Stimulated activated CD8-positive, alpha-beta memory T cell treated with anti-CD3 and anti-CD28 coated beads, Interleukin-12 subunit alpha, Interleukin-12 subunit beta, amount 100 ng/mL, for 24 hours (primary cell): ENCODE data around the gene RAB27A.
"Not testable (repeated sequence)": the region's sequence is repeated elsewhere in the genome, so short reads cannot be mapped to it uniquely, and the experiment has no call there.

ENCODE experiments used
- DNase-seq: peaks from one replicate; pipeline ENCODE4 v3.0.0-alpha.2; 2020; ENCODE audit errors: extremely low read depth

Gene RAB27A

DNA sequence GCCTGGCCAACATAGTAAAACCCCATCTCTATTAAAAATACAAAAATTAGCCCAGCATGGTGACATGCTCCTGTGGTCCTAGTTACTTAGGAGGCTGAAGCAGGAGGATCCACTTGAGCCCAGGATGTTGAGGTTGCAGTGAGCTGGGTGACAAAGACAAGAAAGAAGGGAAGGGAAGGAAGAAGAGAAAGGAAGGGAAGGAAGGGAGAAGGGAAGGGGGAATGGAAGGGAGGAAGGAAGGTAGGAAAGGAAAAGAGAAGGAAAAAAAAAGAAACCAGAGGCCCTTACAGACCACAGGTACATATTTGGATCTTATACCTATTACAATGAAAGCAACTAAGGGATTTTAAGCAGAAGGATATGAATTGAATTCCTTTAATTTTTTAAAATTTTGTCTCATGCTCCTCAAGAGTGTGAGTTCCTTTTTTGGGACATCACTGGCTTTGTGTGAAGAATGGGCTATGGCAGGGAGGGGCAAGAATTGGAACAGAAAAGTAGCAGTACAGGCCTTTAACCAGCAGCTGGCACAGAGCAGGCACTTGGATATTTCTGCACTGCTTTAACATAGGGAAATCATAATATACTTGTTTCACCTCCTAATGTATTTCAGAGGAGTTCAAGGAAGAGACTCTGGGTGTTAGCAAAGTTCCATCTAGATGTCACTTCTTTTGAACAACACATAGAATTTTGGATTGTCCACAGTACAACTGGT lies 7.9 kb downstream of the RAB27A start:
- no peak for DNase-seq

DNA sequence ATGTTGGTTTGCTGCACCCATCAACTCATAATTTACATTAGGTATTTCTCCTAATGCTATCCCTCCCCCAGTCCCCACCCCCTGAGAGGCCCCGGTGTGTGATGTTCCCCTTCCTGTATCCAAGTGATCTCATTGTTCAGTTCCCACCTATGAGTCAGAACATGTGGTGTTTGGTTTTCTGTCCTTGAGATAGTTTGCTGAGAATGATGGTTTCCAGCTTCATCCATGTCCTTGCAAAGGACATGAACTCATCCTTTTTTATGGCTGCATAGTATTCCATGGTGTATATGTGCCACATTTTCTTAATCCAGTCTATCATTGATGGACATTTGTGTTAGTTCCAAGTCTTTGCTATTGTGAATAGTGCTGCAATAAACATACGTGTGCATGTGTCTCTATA lies 9.0 kb downstream of the RAB27A start:
- not testable (repeated sequence) for DNase-seq

DNA sequence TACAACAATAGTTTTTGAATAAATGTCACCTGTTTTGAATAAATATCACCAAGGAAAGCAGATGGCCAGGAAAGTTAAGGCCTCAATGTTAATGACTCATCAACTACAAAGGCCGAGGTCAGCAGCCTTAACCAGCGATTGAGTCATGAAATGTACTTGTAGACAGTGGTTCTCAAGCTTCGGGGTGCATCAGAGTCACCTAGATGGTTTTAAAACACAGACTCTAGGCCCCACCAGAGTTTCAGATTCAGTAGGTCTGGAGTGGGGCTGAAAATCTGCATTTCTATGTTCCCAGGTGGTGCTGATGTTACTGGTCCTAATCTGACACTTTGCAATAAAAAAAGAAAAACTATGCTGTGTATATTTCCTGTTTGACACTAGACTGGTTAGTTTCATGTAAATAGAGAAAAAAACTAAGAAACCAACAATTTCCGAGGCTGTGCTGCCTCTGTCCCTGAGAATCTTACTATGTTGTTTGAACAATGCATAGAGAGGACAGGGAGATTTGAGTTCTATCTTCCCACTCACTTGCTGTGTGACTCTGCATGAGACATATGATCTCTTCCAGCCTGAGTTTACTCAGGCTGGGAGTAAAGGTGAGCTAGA lies 9.8 kb downstream of the RAB27A start:
- DNase-seq, result no peak

DNA sequence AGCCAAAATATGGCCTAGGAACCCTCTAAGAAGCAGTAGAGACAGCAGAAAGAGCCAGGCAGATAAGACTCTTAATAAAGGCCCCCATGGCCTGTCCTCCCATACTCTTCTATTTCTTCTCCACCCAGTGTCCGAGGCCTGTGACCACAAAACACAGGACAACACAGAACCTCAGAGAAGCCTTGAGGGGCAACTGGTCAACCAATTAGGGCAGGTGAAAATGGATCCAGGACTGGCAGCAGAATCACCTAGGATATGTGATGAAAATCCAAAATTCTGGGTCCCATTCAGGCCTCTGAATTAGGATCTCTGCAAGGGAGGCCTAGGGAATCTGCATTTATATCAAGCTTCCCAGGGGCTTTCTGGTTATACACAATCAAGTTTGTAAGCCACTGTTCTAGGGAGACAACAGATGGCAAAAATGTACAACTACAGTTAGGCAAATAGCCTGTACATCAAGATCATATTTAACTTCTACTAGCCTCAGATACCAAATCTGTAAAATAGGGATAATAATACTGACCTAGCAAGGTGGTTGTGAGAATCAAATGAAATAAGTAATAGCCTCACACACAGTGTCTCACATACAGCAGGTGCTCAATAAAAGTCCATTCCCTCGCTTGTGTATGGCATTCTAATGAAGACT lies 10.4 kb downstream of the RAB27A start:
- no peak for DNase-seq

DNA sequence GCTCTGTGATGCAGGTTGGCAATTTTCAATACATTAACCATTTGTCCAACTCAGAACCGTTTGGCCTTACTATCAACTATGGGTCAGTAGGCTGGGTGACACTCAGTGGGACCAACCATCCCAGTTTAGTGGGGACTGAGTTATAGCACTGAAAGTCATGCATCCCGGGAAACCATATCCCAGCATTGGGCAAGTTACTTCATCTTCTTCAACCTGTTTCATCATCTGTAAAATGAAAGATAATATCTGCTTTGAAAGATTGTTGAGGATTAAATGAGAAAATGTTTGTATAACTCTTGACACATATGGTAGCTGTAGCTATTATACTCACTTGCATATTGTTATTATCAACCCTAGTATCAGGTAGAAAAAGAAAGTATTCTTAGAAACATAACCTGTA lies 11.9 kb downstream of the RAB27A start:
- no peak for DNase-seq

DNA sequence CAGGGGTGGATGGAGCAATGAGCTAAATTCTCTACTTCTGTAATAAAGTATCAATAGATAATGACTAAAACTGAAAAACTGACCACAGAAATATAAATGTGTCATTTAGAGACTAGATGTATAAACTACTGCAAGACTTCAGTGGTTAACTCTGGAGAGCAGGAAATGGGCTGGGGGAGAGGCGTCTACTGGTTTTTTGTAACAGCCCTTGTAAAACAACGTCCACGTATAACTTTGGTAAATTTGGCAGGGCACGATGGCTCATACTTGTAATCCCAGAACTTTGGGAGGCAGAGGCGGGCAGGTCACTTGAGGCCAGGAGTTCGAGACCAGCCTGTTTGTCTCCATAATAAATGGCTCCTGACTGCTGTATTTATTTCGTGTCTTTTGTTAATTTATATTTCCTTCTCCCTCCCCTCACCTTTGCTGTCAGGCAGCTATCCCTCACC lies 12.5 kb downstream of the RAB27A start:
- no peak for DNase-seq

DNA sequence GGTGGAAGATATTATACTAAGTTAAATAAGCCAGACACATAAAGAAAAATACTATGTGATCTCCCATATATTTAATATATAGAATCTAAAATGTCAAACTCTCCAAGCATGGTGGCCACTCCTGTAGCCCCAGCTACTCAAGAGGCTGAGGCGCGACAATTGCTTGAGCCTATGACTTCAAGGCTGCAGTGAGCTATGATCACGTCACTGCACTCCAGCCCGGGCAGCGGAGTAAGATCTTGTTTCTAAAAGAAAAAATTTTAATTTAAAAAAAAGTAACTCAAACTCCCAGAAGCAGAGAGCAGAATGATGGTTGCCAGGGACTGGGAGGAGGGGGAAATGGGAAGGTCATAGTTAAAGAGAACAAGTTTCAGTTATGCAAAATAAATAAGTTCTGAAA lies 13.3 kb downstream of the RAB27A start:
- no peak for DNase-seq

DNA sequence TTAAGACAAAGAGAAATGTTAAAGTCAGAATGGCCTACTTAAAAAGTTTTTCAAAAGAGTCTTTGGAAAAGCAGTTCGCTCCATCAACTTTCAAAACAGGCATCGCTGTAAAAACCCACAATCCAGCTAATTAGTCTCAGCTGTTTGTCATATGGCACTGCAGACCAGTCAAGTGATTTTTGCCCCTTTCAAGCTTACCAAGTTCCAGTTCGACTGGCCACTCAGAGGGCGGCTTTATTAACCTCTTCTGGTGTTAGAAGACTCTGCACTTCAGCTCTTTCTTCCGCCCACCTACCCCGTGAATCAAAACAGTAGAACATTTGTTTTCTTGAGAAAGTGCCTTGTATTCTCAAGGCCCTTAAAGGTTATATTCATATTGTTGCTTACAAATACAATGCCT lies 19.3 kb downstream of the RAB27A start:
- DNase-seq, result no peak

DNA sequence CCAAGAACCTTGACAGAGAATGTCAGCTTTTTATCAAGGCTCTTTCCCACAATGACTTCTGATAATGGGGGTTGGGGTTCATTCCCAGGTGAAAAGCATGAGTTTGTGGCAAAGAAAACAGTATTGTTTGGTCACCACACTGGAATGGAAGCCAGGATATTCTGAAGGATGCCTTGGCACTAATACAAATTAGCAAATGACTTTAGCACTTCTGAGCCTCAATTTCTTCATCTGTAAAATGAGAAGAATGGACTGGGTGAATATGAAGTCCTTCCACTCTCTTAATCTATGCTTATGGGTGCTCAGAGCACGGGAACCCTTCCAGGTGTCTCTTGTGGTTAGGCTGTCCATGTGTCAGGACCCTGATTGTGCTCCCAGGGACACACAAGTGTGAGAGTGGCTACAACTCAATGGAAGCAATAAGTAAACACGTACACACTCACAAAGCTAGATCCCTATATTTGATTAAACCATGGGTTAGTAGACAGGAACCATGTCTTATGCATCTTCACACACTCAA lies 21.4 kb downstream of the RAB27A start:
- DNase-seq, result no peak

DNA sequence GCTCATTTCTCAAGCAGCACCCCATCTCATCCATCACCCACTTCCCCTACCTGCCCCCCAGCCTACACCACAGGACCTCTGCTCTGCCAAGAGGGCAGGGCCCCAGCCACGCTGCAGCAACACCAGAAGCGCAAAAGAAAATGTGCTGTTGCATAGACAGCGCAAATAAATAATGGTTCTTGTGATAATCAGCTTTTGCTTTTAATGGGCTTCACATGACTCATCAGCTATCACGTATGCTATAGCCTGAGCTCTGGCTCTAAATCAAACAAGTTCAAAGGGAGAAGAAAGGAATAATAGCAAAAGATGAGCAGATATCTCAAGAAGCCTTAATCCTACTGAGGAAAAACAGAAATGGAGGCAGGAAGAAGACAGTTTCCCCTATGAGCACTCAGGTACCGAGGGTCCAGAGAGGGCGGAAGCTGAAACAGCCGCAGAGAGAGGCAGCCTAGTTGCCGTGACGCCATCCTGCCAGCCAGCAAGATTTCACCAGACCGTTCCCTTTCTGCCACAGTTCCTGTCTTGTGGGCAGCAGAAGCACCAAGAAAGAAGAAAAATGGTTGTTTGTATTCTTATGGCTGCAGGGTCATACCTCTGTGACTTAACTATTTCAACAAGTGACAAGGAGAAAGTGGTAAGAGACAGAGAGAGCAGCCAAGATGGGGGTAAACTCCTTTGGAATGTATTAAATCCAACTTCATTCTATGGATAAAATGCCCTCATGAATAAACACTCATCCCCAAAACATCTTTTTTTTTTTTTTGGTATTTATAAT lies 22.0 kb downstream of the RAB27A start:
- DNase-seq, result no peak

DNA sequence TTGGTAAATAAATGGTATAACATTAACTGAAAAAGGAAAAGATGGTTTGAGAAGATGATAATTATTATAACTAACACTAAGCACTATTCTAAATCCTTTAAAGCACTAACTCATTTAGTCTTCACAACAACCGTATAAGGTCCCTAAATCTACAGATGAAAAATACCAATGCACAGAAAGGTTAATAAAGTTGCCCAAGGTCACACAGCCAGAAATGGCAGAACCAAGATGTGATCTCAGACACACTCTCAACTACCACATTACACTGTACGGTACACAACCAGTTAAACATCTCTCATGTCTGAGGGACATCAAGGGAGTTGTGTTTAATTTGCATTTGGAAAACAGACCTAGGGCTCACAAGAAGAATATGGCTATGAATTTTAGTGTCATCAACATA lies 23.1 kb downstream of the RAB27A start:
- no peak for DNase-seq

DNA sequence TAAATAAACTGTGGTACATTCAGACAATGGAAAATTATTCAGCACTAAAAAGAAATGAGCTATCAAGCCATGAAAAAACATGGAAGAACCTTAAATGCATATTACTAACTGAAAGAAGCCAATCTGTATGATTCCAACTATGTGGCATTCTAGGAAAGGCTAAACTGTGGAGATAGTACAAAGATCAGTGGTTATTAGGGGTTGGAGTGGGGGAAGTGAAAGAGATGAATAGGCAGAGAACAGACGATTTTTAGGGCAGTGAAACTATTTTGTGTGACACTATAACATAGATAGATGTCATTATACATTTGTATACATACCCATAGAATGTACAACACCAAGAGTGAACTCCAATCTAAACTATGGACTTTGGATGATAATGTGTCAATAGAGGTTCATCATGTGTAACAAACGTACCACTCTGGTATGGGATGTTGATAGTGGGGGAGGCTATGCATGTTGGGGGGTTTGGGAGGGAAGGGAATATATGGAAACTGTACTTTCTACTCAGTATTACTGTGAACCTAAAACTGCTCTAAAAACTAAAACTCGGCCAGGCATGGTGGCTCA lies 29.0 kb downstream of the RAB27A start:
- DNase-seq, result no peak

DNA sequence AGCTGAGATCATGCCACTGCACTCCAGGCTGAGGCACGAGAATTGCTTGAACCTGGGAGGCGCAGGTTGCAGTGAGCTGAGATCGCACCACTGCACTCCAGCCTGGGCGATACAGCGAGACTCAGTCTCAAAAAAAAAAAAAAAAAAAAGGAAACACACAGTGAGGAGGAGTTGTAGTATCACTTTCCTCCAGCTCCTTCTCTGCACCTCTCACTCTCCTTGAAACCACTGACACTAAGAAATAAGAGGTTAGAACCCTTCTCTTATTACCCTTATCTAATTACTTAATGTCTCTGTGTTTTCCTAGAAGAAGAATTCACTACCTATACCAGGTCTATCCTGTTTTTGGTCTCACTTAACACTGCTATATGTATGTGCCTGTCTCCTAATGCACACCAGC lies 31.7 kb downstream of the RAB27A start:
- no peak for DNase-seq

DNA sequence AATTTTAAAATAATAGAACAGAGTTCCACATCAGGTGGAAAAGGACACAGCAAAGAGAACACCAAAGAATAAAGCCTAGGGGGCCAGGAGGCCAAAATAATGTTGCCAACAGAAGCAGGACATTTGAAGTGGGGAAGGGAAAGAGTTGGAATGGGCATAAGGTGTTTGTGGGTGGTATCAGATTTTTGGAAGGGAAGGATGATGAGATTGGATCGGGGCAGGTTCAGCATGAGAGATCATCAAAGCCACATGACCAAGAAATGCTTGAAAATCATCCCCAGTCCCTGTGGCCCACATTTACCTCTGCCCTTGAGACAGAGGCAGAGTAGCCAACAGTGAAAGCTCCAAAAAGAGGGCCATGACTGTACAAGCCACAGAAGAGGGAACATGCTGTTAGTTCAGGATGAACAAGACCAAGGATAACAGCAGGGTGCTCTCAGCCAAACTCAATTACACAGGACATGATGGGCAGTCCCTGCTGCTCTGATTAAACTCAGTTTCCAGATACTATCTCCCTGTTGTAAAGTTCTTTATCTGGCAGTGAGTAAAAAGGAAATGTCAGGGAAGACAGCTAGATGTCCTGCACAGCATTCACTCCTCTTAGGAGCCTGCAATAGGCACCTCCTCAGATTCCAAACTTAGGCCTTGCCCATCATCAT lies 32.5 kb downstream of the RAB27A start:
- no peak for DNase-seq

DNA sequence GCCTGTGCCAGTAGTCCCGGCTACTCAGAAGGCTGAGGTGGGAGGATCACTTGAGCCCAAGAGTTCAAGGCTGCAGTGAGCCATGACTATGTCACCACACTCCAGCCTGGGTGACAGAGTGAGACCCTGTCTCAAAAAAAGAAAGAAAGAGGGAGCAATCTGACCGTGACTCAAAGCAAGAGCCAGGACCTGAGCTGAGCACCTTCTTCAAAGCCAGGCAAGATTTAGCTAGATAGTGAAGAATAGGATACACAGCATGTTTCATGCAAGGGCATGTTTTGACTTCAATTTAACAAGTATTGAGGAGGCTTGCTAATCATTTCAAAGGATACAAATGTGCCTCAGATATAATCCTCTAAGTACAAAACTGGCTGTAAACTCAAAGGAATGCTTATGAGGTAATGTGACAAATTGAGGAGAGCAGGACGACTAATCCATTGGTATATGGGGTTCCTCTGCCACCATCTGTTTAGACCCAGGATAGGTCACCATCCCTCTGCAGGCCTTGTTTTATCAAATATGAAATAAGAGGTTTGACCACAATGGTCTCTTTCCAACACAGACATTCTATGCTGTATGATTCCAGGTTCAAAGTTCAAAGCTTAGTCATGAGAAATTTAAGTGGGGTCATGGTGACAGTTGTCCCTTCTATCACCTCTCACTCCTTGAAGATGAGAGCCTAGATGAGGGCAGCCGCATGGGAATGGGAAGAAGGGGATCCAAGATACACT lies 33.2 kb downstream of the RAB27A start:
- DNase-seq, result no peak

DNA sequence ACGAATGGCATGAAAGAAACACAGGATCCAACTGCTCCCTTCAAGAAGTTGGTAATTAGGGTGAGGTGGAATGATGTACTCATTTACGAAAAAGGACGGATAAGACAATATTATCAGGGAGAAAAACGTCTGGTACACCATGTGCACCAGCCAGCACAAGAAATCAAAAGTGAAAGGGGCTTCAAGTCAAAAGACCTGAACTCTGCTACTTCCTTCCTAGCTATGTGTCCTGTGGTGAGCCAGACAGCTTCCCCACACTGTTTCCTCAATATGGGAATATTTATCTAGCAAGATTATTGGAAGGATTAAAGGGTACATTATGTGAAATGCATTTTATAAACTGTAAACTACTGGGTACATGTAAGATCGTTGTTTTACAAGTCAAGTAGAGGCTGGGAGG lies 33.9 kb downstream of the RAB27A start:
- DNase-seq, result no peak

DNA sequence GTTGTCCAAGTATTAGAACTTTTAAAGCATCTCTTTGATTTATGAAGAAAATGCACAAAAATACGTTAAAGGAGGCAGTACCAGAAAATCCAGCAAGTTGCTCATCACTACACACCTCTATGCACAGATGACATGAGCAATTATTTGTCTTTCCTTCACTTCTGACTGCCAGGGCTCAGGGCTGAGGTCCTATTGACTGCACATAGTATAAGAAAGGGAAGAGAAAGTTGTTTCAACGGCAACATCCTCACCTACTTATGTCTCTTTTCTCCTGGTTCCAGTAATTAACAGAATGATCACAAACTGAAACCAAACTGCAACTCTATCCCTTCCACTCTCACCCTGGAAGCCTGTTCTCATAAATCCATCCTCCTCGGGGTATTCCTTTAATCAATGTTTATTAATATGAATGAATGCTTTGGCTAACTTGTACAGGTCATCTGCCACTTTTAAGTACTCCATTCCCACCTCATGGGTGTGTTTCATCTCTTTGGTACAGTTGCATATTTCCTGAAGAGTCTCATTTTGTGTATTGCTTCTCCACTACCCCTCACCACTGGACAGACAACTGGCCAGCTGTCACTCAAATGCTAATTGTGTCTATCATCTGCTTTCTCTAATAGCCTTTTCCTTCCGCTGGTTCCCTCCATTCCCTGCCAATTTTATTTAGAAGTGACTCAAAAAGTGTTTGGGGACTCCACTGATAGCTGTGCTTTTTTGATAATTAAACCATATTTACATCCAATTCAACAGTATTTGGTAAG lies 34.5 kb downstream of the RAB27A start:
- no peak for DNase-seq

DNA sequence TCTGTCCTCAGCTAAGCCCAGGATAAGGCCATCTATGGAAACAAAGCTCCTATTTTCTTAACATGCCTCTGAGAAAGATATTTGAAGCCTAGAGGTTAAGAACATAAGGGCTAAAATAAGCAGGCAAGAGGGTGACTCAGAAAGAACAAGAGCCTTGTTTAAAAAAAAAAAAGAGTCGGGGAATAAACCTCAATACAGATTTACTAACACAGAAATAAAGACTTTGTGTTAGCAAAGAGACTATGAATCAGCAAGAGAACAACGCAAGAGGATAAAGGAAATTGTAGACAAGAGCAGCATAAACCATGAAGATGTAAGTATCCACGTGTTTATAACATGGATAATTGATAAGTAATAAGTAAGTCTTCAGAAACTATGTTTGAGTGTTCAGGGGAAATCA lies 36.0 kb downstream of the RAB27A start:
- DNase-seq, result no peak

DNA sequence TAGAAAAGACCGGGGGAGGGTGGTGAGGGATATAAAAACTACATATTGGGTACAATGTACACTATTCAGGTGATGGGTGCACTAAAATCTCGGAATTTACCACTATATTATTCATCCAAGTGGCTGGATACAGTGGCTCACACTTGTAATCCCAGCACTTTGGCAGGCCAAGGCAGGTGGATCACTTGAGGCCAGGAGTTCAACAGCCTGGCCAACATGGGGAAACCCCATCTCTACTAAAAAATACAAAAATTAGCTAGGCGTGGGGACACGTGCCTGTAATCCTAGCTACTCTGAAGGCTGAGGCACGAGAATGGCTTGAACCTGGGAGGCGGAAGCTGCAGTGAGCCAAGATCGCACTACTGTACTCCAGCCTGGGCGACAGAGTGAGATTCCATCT lies 37.4 kb downstream of the RAB27A start:
- DNase-seq, result not testable (repeated sequence)

DNA sequence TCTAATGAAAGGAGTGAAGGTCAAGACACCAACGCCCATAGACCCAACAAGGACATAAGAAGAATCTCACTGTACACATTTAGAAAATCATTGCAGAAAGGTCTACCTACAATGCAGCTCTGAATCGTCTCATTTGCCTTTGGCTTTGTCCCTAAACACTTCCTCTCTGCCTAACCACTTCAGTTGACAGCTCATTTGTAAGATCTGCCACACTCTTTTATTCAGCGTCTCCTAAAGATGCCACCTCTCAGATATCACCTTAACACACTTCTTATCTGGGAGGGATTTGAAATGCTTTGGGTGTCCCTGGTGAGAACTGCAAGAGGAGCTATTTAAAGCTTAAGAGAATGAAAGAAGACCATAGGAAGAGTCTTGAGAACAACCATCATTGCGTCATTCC lies 38.7 kb downstream of the RAB27A start:
- DNase-seq, result no peak
